PFSK-1 (cell line): Measurements from ENCODE around the gene SMAD2.

Experiments
- FOXP2 ChIP-seq: optimal IDR thresholded peaks from 2 replicates; pipeline ENCODE3; 2011; ENCODE audit warnings: borderline replicate concordance, control low read depth, inconsistent platforms; ENCODE audit not compliant: insufficient read depth; ENCODE audit errors: extremely low read length, extremely low read depth
- POLR2AphosphoS5 ChIP-seq: IDR thresholded peaks from 2 replicates; pipeline ENCODE4 v1.6.1; 2012; ENCODE audit warnings: low read depth, mild to moderate bottlenecking, control low read depth, low read length, moderate library complexity
- REST ChIP-seq, 2 experiments: IDR thresholded peaks; 2 replicates each; pipeline versions ENCODE4 v1.6.1 to v1.8.0; 2011 to 2012; ENCODE audit warnings: low read depth in 2 of 2, low read length in 2 of 2, control low read depth in 1 of 2, inconsistent platforms in 1 of 2, mild to moderate bottlenecking in 1 of 2, moderate library complexity in 1 of 2; ENCODE audit not compliant: insufficient read depth in 1 of 2
- SIN3A ChIP-seq: IDR thresholded peaks from 2 replicates; pipeline ENCODE4 v1.6.1; 2012; ENCODE audit warnings: mild to moderate bottlenecking, low read length, moderate library complexity, borderline replicate concordance; ENCODE audit not compliant: insufficient read depth
- TAF1 ChIP-seq: IDR thresholded peaks from 2 replicates; pipeline ENCODE4 v1.6.1; 2012; ENCODE audit warnings: low read length, control low read depth, borderline replicate concordance; ENCODE audit not compliant: insufficient read depth

SMAD2 gene

GRCh38 chr18:47928466-47928865 is 2.0 kb downstream of the SMAD2 start:
- TF ChIP-seq SIN3A (no peak), FOXP2 (no peak), POLR2AphosphoS5 (no peak)

GRCh38 chr18:47926101-47926850 is 4.2 kb downstream of the SMAD2 start:
- no peak for TF ChIP-seq FOXP2
- TF ChIP-seq REST (IDR thresholded peaks at IDR 0.05; ENCODE audit: insufficient read depth in 1 of 2, low read depth in 2 of 2, low read length in 2 of 2), result no peak
- no peak for TF ChIP-seq TAF1
- no peak for TF ChIP-seq POLR2AphosphoS5
- no peak for TF ChIP-seq SIN3A

- no peak for TF ChIP-seq FOXP2
- no peak for TF ChIP-seq TAF1
- no peak for TF ChIP-seq REST (IDR thresholded peaks at IDR 0.05; ENCODE audit: insufficient read depth in 1 of 2, low read depth in 2 of 2, low read length in 2 of 2)
- no peak for TF ChIP-seq POLR2AphosphoS5
- no peak for TF ChIP-seq SIN3A
These were observed 10.5 kb downstream of the SMAD2 start for GRCh38 chr18:47919916-47920315.

GRCh38 chr18:47917923-47918610 is 12.4 kb downstream of the SMAD2 start:
- no peak for TF ChIP-seq REST (IDR thresholded peaks at IDR 0.05; ENCODE audit: insufficient read depth in 1 of 2, low read depth in 2 of 2, low read length in 2 of 2)
- TF ChIP-seq SIN3A, result no peak
- TF ChIP-seq FOXP2, result no peak

- TF ChIP-seq TAF1, result no peak
- TF ChIP-seq FOXP2, result no peak
- TF ChIP-seq REST (IDR thresholded peaks at IDR 0.05; ENCODE audit: insufficient read depth in 1 of 2, low read depth in 2 of 2, low read length in 2 of 2), result no peak
- TF ChIP-seq SIN3A, result no peak
- no peak for TF ChIP-seq POLR2AphosphoS5
These were observed 14.5 kb downstream of the SMAD2 start for GRCh38 chr18:47915930-47916329.
